ENCODE measurements around the gene ATP8A2.

GRCh38 chr13:25733001-25733491, 361.3 kb downstream of the ATP8A2 start:
- TF ChIP-seq EP300 (IDR thresholded peaks at IDR 0.05): no peak
- no peak for TF ChIP-seq CTCF (IDR thresholded peaks at IDR 0.05)
- TF ChIP-seq POLR2AphosphoS5 (IDR thresholded peaks at IDR 0.05): no peak
